ENCODE data around the gene RXRA. TPM values are rescaled to one million over a fixed set of nuclear protein-coding genes. Genes with fewer than 3 reads are reported as not detected.

Gene RXRA
- total RNA-seq, 4 donors from 2014 or later = 53.3 to 87.8 (median 69.6) TPM

GRCh38 chr9:134437403-134438194, 111.3 kb downstream of the RXRA start:
- TF ChIP-seq CTCF (IDR thresholded peaks at IDR 0.05) = no peak
- DNase-seq (ENCODE audit: low spot score) = no peak
- peak; percentile 17 for ATAC-seq (ENCODE audit: low FRiP score)

GRCh38 chr9:134438195-134438788, 112.0 kb downstream of the RXRA start:
- ATAC-seq (ENCODE audit: low FRiP score) = no peak
- no peak for DNase-seq (ENCODE audit: low spot score)
- TF ChIP-seq CTCF (IDR thresholded peaks at IDR 0.05) = no peak

GRCh38 chr9:134439368-134439784, 113.1 kb downstream of the RXRA start:
- DNase-seq (ENCODE audit: low spot score) (no peak), ATAC-seq (ENCODE audit: low FRiP score) (no peak)
- no peak for TF ChIP-seq CTCF (IDR thresholded peaks at IDR 0.05)

GRCh38 chr9:134440636-134441226, 114.5 kb downstream of the RXRA start:
- ATAC-seq (ENCODE audit: low FRiP score) (no peak), DNase-seq (ENCODE audit: low spot score) (no peak)
- TF ChIP-seq CTCF (IDR thresholded peaks at IDR 0.05) = no peak

GRCh38 chr9:134441227-134442084, 115.2 kb downstream of the RXRA start:
- no peak for ATAC-seq (ENCODE audit: low FRiP score)
- no peak for DNase-seq (ENCODE audit: low spot score)
- TF ChIP-seq CTCF (IDR thresholded peaks at IDR 0.05) = no peak

- no peak for ATAC-seq (ENCODE audit: low FRiP score)
- no peak for DNase-seq (ENCODE audit: low spot score)
- no peak for TF ChIP-seq CTCF (IDR thresholded peaks at IDR 0.05)
Measured at GRCh38 chr9:134442085-134442474, 115.8 kb downstream of the RXRA start.
